ENCODE data around the gene DTWD2.
"Not testable (repeated sequence)": the region's sequence is repeated elsewhere in the genome, so short reads cannot be mapped to it uniquely, and the experiment has no call there.

The DTWD2 gene

DNA sequence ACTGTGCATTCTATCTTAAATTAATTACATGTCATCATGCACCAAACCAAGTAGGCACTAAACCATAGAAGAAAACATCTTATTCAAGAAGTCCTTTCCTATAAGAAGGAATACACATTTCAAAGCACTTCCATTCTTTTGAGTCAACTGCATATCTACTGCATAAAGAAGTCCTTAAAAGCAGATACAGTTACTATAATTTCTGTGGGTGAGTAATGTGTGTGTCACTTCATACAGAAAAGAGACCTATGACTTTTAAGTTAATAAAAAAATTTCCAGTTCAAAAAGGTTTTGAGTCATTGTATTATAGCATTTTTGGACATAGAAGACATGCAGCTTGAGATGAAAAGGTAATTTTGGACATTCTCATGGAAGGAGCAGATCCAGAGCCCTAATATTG, 125.0 kb downstream of the DTWD2 start:
- no peak for DNase-seq (ENCODE audit: low read depth)

DNA sequence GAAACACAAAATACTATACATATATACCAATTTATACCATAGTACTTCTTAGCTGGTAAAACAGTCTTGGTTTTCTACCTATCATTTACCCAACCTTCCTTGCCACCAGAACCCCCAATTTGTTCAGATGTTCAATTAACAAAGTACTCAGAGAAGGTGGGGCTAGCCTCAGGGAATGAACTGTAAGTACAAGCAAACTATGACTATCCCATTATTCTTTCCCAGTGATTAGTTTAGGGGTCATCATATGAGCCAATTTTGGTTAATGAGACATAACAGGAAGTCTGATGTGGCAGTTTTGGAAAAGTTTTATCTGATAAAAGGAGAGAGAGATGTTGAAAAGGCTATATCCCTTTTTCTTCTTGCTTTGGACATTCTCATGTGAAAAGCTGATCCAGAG, 125.8 kb downstream of the DTWD2 start:
- no peak for DNase-seq (ENCODE audit: low read depth)

DNA sequence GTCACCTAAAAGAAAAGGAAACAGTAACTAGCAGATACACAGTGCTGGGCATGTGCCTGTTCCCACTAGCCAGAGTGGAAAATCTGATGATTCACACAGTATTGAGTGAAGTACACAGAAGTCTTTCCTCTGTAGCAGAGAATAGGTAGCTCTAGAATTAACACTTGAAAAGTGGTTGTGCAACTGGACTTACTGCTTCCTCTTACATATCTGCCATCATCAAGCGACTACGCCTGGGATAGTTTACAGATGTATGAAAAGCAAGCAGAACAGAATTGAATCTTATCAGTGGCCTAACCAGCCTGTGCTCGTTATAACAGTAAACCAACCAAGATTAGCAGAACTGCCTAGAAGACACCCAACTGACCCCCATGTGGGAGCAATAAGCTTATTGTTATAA, 130.6 kb downstream of the DTWD2 start:
- no peak for DNase-seq (ENCODE audit: low read depth)

DNA sequence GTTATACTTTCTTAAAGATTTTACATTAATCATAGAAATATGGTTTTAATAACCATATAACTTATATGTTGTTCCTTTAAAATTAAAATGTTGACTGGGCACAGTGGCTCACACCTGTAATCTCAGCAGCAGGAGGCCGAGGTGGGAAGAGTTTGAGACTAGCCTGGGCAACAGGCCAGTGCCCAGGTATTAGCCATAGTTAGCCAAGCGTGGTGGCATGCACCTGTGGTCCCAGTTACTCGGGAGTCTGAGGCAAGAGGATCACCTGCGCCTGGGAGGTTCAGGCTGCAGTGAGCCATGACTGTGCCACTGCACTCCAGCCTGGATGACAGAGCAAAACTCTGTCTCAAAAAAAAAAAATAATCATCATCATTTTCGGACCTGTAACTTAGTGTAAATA, 133.5 kb downstream of the DTWD2 start:
- DNase-seq (ENCODE audit: low read depth), result no peak

DNA sequence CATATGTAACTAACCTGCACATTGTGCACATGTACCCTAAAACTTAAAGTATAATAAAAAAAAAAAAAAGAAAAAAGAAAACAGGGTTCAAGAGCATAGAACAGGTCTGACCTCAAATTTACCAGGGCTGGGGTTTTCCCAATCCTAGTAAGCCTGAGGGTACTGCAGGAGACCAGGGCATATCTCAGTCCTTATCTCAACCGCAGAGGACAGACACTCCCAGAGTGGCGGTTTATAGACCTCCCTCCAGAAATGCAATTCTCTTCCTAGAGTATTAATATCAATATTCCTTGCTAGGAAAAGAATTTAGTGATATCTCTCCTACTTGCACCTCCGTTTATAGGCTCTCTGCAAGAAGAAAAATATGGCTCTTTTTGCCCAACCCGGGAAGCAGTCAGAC, 136.6 kb downstream of the DTWD2 start:
- not testable (repeated sequence) for DNase-seq (ENCODE audit: low read depth)

DNA sequence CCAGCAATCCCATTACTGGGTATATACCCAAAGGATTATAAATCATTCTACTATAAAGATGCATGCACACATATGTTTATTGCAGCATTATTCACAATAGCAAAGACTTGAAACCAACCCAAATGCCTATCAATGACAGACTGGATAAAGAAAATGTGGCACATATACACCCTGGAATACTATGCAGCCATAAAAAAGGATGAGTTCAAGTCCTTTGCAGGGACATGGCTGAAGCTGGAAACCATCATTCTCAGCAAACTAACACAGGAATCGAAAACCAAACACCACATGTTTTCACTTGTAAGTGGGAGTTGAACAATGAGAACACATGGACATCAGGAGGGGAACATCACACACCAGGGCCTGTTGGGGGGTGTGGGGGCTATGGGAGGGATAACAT, 138.8 kb downstream of the DTWD2 start:
- DNase-seq (ENCODE audit: low read depth), result not testable (repeated sequence)

DNA sequence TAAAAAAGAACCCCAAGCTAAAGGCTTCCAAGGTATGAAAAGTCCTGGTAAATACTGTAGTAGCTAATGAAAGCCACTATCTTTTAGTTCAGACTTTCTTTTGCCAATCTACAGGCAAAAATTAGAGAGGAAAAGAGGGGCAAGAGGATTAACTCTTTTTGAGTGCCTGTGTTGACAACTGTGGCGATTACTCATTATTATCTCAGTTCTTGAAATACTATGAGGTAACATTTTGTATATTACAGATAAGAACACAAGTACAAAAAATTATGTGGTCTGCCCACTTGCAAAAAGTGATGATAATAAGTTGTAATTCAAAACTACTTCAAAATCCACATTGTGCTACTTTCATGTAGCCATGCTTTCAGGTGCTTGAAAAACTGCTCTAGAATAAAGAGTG, 144.0 kb downstream of the DTWD2 start:
- DNase-seq (ENCODE audit: low read depth), result no peak

DNA sequence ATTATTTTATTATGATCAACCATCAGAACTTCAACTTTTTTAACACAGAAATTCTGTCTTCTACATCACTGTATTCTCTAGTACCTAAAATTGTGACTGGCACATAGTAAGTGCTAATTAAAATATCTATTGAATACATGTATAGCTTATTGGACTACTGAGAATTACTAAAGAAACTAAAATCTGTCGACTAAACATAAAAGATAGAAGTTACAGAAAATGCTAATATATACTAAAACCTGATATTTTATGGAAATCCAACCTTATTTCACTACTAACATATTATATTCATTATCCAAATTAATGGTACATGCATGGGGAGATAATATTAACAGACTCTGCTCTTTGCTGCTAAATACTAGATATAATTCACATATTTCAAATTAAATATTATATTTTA, 153.6 kb downstream of the DTWD2 start:
- no peak for DNase-seq (ENCODE audit: low read depth)

DNA sequence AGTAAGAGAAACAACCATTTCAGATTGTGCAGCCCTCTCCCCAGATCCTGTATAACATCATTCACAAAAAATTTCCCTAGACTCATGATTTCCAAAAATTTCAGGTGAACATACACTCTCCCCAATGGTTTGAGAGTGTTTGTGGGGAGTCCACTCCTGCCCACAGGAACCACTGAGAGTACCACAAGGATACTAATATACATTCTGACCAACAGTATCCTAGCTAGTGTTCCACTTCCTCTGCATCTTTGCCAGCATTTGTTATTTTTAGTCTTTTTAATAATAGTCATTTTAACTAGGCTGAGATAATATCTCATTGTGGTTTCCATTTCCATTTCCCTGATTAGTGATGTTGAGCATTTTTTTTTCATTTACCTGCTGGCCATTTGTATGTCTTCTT, 155.4 kb downstream of the DTWD2 start:
- DNase-seq (ENCODE audit: low read depth), result no peak

DNA sequence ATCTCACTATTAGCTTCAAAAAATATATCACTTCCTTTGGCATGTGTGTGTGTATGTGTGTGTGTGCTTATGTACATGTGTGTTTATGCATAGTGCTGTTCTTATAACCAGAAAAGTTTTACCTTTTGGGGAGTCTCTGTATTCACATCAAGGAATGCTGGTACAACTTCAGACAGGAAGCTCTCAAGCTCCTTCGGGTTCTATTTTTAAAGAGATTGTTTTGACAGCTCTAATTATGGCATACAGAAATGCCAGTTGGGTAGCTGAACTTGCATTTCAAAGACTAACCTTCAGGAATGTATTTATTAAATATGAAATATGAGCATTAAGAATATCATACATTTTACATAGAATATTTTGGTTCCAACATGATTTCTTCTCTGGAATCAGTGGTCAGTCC, 163.1 kb downstream of the DTWD2 start:
- DNase-seq (ENCODE audit: low read depth), result no peak

DNA sequence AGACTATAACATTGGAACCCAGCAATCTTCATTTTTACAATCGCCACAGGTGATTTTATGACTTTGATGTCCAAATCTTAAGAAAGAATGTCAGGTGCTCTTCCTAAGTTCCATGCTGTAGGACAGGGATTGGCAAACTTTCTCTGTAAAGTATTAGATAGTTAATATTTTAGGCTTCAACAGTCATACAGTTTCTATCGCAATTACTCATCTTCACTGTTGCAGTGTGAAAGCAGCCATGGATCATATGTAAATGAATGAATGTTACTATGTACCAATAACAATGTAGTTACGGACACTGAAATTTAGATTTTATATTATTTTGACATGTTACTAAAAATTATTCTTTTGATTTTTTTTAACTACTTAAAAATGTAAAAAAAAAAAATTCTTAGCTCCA, 169.7 kb downstream of the DTWD2 start:
- DNase-seq (ENCODE audit: low read depth), result no peak

DNA sequence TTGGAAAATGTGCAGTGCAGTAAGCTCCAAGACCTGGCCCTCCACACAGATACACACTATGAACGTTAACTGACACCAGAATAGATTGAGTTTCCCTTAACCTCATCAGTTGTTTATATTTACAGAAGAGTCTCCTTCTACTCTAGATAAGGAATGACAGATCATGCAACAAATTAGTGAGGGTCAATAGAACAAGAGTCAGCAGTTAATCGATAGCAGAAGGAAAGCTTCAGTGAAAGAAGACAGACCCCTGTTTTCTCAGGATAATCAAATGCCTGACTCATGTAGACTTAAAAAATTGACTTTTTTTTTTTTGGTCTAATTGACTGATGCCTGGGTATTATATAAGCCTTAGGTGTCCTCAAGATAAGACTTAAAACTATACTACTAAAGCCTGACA, 179.9 kb downstream of the DTWD2 start:
- no peak for DNase-seq (ENCODE audit: low read depth)

DNA sequence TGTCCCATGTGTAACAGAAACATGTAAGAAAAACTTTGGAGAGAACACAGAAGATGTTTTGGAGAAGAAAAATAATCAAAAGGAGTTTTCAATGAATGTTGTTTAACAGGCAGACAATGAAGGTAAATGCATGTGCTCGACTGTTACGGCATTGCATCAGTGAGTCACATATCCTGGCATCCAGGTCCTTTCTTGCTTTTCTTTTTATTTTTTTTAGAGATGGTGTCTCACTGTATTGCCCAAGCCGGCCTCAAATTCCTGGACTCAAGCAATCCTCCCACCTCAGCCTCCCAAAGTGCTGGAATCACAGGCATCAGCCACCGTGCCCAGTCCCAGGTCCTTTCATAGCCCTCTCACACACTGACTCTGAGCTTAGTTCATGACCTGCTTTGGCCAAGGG, 181.8 kb downstream of the DTWD2 start:
- DNase-seq (ENCODE audit: low read depth), result no peak

DNA sequence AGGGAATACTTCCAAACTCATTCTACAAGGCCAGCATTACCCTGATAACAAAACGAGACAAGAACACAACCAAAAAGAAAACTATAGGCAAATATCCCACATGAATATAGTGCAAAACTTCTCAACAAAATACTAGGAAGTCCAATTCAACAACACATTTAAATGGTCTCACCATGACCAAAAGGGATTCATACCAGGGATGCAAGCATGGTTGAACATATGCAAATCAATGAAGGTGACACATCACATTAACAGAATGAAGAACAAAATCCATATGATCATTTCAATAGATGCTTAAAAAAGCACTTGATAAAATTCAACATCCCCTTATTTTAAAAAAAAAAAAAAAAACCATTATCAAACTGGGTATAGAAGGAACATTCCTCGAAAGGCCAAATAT, 186.0 kb downstream of the DTWD2 start:
- DNase-seq (ENCODE audit: low read depth), result no peak

DNA sequence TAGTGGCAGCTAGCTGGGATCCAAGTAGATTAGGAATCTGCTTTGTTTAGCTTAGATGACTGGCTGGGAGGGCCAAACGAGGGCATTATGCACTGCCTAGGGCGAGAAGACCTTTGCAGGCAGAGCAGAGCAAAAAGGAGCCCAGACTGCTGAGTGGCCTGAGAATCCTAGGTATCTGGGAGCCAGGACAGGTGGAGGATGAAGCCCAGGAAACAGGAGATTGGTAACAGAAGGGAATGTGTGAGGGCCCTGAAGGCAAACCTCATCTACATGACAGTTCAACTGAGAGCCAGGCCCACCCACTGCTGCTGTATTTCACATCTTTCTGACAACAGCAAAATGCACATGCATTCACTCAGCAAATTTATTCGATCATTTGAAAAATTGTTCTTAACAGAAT, 192.3 kb downstream of the DTWD2 start:
- DNase-seq (ENCODE audit: low read depth), result no peak

DNA sequence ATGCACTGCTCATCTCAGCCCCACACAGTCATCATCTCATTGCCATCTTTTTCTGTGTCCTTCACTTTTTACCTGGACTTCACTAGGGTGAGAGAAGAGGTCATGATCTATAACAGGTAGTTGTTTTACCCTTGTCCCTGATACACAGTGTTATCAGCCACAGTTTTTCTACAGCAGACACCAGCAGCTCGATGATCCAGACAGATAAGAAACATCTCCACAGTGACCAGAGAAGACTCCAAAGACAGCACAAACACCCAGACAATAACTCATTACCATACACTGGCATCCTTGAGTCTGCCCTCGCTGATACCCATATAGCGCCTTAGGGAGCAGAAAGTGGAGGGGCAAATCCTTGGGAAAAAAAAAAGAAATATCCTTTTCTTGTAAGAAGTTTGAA, 194.1 kb downstream of the DTWD2 start:
- no peak for DNase-seq (ENCODE audit: low read depth)

DNA sequence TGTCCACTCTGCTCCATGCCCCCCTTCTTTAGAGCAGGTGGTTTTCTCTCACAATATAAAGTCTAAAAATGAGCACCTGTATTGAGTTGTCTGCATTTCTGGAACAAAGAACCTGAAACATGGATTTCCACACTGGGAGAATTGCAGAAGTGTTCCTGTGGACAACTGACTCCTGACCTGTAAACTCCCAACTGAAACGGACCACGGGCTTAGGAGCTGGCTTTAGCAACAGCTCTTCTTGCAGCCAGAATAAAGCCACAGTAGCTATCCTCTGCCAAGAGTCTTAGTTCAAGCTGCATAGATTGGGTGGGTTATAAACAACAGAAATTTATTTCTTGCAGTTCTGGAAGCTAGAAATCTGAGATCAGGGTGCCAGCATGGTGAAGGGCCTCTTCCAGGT, 194.7 kb downstream of the DTWD2 start:
- no peak for DNase-seq (ENCODE audit: low read depth)

DNA sequence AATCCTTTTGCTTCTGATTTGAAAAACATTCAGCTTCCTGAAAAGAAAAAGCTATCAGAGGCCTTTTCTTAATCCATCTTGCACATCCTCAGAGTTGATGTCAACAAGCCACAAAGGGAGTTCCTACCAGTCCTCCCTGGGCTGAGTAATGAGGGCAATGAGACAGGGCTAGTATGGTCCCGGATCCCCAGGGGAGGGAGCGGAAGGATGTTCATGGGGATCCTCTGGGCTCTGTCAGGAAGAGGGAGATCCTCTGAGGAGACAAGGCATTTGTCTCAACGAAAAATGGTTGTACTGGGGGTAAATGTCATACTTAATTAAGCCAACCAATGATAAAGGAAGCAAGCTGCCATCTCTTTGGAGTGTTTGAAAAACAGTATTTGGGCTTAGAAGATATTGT, 195.3 kb downstream of the DTWD2 start:
- DNase-seq (ENCODE audit: low read depth), result no peak

DNA sequence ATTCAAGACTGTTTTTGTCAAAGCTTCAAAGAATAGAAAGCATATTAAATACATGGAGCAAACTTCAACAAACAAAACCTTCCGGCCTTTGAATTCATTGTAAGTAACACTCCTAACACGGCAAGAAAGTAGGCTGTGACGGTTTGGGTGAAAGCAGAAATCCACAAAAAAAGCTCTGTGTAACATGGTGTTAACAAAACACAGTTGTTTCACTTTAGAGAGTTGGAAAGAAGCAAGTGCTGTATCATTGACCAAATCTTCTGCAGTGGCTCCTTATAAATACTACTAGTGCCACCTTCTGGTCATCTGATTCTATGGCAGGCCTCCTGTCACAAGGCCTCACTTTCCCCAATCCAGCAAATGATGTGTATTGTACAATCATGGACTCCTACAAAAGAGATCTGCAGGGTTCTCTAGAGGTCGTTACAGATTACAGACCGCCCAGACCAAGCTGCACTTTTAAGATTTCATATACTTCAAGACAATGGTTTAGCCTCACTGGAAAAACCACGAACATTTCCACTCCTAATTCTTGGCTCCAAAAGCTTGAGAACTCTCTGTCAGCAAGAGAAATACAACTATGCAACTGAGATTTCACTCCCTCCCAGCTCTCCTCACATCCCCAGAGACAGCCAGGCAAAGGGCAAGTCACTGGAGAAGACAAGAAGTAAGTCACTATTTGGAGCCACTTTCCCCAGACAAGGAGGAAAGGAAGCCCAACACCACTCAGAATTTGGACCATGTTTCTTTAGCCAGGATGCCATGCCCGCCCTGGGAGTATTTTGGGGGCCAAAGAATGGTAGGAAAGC, 196.2 kb downstream of the DTWD2 start:
- DNase-seq (ENCODE audit: low read depth), result peak; percentile 6

DNA sequence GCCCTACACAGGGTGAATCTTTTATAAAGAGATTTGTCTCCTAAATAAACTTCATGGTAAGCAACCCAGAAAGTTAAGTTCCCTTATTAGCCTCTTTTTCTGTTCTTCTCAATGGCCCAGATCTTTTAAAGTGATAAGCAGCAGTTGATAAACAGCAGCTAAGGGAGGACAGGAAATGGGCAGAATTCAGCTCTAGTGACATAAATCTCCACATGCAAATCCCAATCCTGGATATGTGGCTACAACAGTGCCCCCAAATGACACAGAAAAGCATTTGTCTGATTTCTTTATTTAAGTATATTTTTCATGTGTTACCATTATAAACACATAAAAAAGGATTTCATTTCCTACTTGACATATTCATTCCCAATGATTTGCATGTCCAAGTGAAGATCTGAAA, 199.0 kb downstream of the DTWD2 start:
- DNase-seq (ENCODE audit: low read depth), result no peak

DNA sequence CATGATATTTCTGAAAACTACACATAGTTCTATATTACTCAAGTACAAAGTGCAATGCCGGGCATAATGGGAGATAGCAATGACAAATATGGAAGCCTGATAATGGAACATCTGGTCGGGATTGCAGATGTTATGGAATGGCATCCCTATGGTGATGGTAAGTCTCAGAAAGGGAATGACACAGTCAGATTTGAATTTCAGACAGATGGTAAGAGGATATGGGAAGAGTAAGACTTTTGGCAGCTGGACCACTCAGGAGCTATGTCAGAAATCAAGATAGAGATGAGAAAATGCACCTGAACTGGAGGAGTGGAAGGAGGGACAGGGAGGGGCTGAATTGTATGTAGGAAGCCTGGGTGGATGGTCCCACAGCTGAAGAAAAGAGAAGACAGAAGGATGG, 200.0 kb downstream of the DTWD2 start:
- no peak for DNase-seq (ENCODE audit: low read depth)

Measured in activated T-cell treated with anti-CD3 and anti-CD28 coated beads for 24 hours (primary cell).